Measurements from ENCODE around the gene GSTA3.
A peak's percentile ranks its signal among the peaks of the same experiment; 100 is the strongest.
"Not testable (repeated sequence)": the region's sequence is repeated elsewhere in the genome, so short reads cannot be mapped to it uniquely, and the experiment has no call there.

Gene GSTA3

DNA sequence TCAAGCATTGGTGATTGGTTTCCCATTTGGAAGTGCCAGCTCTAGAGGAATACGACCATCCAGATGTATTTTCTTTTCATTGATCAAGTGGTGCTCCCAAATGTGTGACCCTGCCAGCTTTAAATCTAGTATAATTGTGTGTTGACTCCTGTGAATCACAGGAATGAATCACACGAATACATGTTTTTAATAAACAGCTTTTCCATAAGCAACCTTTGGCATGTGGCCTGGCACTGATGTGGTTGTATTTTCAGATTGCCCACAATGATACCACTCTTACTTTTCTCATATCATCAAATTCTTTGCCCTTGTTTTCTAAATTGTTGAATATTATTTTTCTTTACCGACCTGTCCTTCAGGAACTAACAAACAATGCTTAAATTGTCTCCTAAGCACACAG, 367 bp downstream of the GSTA3 start:
- no peak for DNase-seq

DNA sequence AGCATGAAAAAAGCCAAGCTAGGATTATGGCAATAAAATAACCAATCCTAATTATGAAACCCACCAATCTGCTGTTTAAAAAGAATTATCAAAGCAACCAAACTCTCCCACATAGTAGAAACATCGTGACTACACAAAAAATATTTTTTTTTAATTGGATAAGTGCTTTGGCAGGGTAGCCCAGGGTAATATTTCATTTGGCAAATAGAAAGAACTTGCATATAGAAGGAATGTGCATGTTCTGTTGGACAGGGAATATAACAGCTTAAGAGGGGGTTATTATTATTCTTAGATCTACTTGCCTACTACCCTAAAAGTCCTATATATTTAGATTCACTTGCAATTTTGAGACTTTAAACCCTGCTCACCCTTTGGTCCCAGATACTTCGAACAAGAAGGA, 972 bp downstream of the GSTA3 start:
- DNase-seq: no peak

DNA sequence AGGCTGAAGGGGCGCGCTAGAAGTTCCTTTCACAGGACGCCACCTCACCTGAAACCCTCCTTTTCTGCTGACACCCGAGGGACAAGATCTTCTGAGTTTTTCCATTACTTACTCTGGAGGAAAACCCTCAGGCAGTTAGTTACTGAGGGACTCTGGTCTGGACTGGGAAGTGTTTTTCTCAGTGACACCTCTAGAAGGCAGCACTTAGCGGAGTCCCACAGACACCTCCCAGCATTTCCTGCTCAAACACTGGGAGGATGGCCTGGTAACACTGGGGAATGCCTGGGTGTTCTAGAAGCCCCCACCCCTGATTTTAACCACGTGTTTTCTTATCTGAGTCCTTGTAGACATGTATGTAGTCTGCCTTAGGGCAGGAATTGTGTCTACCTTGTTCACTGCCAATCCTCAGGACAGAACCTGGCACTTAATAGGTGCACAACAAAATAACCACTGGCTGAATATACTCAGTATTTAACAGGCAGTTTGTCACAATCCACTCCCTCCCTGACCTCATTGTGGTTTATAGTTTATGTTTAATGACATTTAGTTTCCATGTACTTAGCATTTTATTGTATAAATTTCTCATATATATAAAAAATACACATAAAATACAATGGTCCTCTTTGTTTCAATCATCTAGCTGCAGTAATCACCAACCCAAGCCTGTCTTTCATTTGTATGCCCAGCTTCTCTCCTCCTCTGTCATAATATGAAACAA, 4.8 kb downstream of the GSTA3 start:
- DNase-seq: no peak

DNA sequence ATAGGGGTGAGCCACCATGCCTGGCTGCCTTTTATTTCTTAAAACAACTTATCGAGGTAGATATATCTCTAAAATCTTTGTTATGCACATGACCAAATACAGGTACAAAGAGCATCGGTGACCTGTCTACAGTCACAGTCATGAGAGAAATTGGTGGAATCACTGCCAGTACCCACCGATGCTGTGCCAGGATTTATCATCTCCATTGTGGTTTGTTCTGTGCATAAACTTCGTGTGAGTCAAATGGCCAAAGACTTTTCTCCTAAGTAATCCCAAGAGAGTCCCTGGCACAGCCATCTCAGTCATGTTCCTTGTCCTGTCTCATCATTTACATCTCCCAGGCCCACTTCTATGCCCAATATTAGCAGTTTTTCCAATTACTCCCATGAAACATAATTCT, 9.0 kb downstream of the GSTA3 start:
- no peak for DNase-seq

DNA sequence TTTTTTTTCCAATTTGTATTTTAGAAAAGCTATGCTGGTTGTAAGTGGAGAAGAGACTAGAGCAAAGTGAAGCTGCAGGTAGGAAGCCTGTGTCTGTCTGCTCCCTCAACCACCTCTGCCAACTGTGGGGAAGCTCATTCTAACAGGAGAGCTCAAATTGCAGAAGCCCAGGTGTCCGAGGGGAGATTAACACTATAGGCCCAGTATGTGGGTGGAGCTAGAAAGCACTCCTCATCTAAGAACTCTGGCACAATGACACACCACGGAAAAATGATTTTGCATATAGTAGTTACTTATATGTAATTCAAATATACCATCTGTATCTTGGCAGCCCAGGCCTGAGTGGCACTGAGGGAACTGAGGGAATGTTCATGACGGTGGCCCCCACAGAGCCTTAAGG, 13.7 kb downstream of the GSTA3 start:
- not testable (repeated sequence) for DNase-seq

DNA sequence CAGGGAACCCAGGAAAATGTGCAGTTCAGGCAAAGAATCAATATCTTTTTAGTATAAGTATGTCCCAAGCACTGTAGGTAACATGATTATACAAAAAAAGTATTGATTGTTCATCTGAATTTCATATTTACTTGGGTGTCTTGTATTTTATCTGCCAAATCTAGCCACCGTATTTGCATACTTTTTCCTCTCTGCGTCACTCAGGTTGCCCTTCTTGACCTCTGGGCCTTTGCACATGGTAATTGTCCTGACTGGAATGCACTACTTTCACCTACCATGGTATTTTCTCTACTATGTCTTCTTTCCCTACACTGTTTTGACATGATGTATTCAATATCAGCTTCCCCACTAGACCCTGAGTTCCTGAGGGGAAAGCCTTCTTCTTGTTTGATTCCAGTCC, 15.2 kb downstream of the GSTA3 start:
- DNase-seq: no peak

DNA sequence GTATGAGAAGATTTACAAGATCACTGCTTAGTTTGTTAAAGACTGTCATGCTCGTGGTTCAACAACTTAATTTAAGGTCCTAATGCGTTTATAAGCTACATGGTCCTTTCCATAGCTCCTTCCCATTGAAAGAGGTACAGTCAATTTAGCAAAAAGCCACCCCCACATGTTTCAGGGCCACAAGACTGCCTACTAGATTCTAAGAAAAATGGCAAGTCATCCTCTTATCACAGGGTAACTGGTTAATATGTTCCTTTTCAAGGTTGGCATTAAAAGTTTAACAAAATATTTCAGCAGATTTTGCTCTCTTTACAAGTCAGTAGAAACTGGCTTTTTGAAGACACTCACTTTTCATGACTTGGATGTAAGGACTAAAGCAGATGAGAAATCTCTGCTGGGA, 15.7 kb downstream of the GSTA3 start:
- DNase-seq: no peak

DNA sequence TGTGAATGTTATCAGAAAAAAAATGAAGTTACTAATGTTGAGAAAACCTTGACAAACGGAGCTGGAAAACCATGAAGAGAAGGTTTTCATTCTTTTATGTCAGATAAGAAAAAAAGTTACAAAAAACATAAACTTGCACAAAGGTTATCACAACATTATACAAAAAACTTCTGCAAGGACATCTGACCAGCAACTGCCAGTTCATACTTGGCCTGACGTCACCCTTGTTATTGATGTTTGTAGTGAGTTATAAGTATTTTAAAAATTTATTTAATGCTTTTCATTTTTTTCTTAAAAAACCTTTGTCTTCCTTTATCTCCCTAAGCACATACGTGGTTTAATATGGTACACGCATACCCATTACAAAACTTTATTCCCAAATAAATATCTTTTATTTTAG, 16.3 kb downstream of the GSTA3 start:
- no peak for DNase-seq

DNA sequence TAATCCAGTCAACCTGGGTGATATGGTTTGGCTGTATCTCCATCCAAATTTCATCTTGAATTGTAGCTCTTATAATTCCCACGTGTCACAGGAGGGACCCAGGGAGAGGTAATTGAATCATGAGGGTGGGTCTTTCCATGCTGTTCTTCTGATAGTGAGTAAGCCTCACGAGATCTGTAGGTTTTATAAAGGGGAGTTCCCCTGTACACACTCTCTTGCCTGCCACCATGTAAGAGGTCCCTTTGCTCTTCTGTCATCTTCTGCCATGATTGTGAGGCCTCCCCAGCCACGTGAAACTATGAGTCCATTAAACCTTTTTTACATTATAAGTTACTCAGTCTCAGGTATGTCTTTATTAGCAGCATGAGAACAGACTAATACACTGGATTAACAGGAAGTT, 19.5 kb downstream of the GSTA3 start:
- DNase-seq: no peak

DNA sequence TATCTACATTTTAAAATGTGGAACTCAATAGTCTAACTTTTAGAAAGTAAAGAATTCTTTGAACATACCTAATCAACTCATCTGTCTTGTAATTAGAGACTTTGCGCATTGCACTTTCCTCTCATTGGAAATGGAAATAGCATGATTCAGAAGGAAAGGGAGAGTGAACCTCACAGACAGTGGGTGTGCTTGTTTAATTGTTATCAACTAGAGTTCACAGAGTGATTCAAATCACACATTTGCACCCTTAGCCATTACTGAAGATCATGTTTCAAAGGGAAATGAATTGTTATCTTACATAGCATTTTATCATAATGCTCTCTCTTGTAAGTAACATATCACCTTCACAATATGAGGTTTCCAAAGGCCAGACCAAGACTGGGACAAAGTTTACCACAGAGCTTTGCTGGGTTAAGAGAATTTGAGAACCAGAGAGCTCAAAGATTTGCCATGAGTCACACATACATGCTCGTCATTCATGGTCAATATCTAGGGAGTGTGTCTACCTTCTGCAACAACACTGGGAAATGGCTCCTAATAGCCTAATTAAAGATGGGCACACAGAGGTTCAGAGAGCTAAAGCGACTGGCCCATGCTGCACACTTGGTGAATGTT, 21.5 kb downstream of the GSTA3 start:
- DNase-seq: no peak

DNA sequence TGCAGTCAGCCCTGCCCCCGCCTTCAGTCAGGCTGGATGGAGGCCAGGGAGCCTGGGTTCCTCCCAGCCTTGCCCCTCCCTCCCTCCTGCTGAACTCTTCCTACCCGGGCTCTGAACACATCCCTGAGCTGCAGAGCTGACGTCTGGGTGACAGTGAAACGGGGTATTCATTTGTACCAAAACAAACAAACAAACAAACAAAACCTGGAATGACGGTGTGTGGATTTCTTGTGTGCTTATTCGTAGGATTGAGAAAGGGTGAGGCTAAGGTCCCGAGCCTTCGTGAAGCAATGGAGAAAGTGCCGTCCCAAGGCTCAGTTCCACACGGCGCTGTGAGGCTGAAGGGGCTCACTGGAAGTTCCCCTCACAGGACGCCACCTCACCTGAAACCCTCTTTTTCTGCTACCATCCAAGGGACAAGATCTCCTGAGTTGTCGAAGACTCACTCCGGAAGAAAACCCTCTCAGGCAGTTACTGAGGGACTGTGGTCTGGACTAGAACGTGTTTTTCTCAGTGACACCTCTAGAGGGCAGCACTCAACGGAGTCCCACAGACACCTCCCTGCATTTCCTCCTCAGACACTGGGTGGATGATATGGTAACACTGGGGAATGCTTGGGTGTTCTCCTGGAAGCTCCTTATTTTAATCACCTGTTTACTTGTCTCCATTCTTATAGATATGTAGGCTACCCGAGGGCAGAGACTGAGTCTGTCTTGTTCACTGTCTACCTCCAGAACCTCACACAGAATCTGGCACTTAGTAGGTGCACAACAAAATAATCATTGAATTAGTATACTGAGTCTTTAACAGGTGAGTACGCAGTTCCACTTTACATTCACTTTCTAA, 27.3 kb downstream of the GSTA3 start:
- peak; percentile 82 for DNase-seq

DNA sequence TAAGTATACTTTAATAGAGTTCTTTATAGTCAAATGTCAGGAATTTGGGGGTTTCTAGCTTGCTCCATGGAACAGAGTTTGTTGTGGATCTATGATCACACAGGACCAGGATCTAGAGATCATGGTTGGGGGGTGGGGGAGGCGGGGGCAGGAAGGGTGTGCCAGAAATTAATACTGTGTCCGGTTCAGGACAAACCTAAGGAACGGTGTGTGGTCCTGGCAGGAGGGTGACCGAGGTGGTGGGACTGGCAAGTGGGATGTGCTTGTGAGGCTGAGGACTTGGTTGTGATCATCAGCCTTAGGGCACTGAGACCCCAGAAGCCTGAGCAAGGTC, 27.9 kb downstream of the GSTA3 start:
- DNase-seq: no peak

DNA sequence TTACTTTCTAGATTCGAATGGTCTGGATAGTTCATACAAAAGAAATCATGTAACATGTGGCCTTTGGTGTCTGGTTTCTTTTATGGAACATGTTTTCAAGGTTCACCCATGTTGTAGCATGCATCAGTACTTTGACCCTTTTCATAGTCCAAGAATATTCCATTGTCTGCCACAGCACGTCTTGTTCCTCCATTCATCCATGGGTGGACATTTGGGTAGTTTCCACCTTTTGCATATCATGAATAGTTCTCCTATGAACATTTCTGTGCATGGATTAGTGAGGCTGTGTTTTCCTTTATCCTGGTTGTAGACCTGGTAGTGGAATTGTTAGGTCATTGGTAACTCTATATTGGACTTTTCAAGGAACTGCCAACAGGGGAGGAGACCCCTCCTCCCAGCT, 31.7 kb downstream of the GSTA3 start:
- no peak for DNase-seq

DNA sequence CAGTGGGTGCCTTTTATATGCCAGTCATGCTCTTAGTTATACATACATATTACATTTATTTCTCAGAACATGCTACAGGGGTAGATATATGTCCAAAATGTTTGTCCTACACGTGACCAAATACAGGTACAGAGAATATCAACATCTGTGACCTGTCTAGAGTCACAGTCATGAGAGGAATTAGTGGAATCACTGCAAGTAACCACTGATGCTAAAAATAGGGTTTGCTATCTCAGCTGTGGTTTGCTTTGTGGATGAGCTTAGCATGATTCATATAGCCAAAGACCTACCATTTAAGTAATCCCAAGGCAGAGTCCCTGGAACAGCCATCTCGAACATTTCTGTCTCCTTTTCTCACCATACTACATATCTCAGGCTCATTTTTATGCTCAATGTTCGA, 32.3 kb downstream of the GSTA3 start:
- DNase-seq: peak; percentile 21

DNA sequence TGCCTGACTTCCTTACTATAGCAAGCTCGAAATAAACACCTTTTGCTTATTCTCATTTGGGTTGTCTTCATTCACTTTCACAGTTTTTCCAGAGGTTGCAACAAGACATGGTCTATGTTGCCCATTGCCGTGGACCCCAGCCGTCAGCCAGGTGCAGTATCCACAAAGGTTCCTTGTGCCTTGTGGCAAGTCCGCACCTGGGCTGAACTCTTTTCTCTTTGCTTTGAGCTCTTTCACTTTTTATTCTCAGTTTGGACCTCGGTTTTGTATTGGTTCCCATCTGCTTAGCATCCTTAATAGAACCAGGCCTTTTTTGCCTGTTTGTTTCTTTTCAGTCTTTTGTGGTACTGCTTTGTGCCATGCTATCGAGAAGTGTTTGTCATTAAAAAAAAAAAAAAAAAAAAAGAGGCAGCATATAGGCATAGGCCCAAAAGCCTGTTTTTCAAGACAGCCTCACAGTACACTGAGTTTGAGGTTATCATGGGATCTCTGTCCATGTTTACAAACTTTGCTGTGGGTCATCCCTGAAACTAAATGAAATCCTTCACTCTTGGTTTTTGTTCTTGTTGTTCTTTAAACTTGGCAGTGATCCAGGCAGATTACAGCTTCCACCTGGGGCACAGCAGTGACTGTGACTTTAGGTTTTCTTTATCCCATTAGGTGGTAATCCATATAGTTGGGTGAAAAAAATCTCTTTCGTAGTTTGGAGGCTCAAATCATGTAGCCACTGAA, 33.3 kb downstream of the GSTA3 start:
- no peak for DNase-seq

DNA sequence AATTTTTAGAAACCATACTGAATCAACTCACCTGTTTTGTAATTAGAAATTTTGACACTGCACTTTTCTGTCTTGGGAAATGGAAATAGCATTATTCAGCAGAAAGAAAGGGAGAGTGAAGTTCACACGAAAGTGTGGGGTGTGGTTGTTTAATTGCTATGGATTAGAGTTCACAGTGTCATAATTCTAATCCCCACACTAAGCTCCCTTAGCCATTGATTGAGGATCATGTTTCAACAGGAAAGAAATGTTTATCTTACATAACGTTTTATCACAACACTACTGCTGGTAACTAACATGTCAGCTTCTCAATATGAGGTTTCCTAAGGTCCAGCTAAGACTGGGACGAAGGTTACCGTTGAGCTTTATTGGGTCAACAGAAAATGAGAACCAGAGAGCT, 37.5 kb downstream of the GSTA3 start:
- DNase-seq: no peak

DNA sequence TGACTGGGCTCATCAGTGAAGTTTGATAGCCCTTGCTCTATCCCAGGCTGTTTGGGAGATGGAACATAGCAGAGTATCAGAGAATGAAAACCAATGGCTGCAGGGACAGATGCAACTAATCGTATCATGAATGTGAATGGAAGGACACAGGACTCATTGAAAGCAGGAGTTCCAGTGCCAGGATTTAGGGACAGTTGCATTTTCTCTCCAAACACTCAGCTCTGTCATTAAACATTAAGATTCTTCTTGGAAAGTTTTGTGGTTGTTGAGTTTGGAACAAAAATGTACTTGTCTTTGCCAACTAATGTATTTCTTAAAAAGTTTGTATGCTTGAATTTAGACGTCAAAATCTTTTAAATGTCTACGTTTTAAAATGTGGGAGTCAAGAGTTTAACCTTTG, 37.9 kb downstream of the GSTA3 start:
- no peak for DNase-seq

DNA sequence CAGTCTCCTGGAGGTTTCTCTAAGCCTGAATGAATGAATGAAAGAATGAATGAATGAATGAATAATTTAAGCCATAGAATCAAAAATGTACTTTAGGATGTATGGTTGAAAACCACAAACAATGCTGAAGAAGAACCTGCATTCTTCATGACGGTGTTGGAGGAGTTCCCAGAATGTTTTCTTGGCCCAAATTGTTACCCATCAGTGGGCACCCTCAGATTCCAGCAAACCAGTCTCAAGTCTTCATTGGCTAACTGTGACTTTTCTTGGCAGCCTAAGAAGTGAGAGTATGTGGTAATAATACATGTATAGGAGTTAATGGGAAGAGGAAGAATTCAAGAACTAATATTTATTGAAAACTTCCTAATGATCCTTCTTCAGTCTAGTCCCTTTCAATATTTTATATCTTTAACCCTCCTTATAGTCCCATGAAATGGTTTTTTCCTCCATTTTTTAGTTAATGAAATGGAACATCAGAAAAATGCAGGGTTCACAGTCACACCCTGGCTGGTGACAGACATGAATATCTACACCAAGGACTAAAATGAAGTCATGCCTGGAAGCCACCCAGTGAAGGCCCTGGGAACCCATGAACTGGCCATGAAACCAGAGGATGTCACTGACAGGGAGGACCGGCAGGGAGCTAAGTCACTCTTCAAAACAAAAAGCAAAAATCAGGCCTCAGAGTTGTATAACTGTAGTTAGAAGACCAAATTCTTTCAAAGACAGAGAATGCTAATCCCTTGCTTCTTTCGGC, 39.0 kb downstream of the GSTA3 start:
- DNase-seq: not testable (repeated sequence)

DNA sequence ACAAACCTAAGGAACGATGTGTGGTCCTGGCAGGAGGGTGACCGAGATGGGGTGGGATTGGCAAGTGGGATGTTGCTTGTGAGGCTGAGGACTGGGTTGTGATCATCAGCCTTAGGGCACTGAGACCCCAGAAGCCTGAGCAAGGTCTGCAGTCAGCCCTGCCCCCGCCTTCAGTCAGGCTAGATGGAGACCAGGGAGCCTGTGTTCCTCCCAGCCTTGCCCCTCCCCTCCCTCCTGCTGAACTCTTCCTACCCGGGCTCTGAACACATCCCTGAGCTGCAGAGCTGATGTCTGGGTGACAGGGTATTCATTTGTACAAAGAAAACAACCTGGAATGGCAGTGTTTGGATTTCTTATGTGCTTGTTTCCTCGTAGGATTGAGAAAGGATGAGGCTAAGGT, 40.6 kb downstream of the GSTA3 start:
- not testable (repeated sequence) for DNase-seq

DNA sequence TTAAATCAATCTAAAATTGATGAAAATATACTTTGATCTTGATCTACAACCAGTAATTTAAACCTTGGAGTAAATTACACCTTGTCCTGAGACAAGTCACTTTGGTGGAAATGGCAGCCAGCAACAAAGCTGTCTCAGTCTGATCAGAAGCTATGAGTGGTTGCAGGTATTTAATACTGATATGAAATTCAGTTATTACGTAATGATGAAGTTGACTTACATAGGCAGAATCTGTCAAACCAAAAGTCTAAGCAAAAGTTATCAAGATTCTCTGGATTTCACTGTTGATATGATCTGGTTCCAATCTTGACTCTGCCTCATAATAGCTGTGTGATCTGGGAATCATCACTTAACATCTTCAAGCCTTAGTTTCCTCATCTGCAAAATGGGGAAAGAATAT, 41.3 kb downstream of the GSTA3 start:
- DNase-seq: no peak

DNA sequence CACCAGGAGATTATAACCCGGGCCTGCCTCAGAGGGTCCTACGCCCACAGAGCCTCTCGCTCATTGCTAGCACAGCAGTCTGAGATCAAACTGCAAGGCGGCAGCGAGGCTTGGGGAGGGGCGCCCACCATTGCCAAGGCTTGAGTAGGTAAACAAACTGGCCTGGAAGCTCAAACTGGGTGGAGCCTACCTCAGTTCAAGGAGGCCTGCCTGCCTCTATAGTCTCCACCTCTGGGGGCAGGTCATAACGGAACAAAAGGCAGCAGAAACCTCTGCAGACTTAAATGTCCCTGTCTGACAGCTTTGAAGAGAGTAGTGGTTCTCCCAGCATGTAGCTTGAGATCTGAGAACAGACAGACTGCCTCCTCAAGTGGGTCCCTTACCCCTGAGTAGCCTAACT, 48.3 kb downstream of the GSTA3 start:
- DNase-seq: not testable (repeated sequence)

DNA sequence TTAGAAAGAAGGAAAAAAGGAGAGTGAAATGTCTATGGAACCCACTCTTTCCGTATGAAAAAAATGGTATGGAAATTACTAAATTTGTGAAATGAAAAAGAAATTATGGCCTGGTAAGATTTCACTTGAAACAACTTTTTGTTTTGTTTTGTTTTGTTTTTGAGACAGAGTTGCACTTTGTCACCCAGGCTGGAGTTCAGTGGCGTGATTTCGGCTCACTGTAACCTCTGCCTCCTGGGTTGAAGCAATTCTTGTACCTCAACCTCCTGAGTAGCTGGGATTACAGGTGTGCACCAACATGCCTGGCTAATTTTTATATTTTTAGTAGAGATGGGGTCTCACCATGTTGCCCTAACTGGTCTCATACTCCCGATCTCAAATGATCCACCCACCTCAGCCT, 51.1 kb downstream of the GSTA3 start:
- DNase-seq: no peak

DNA sequence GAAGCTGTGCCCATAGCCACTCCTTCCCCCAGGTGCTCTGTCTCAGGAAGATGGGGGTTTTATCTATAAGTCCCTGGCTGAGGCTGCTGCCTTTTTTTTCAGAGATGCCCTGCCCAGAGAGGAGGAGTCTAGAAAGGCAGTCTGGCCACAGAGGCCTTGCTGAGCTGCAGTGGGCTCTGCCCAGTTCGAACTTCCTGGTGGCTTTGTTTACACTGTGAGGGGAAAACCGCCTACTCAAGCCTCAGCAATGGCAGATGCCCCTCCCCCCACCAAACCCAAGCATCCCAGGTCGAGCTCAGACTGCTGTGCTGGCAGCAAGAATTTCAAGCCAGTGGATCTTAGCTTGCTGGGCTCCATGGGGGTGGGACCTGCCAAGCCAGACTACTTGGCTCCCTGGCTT, 53.4 kb downstream of the GSTA3 start:
- not testable (repeated sequence) for DNase-seq
